Activated CD4-positive, alpha-beta memory T cell treated with anti-CD3 and anti-CD28 coated beads, Interleukin-2, amount 10 ng/mL, durations not matched to agents 7 days and 5 days (primary cell): ENCODE measurements around the gene HIRIP3. TPM values are rescaled to one million over a fixed set of nuclear protein-coding genes. Genes with fewer than 3 reads are reported as not detected.

Experiments used
- CTCF ChIA-PET: fragments of 350-600 bp; sonication (Branson Sonifier 250); formaldehyde crosslinking; loops from one replicate; lab custom pipeline; 2021; ENCODE audit warnings: antibody characterized with exemption, inconsistent platforms; lab: Charles Lee
- POLR2A ChIA-PET: fragments of 350-600 bp; sonication (Branson Sonifier 250); formaldehyde crosslinking; loops from one replicate; lab custom pipeline; 2021; ENCODE audit warnings: antibody characterized with exemption; lab: Charles Lee
- DNase-seq: peaks from one replicate; pipeline ENCODE4 v3.0.0-alpha.2; 2020
- H3K27ac Mint-ChIP-seq: one replicate; pipeline ENCODE4 v1.8.0; 2021; ENCODE audit warnings: mild to moderate bottlenecking, mixed read lengths
- H3K27me3 Mint-ChIP-seq: one replicate; pipeline ENCODE4 v1.8.0; 2021; ENCODE audit warnings: mixed read lengths
- H3K36me3 Mint-ChIP-seq: one replicate; pipeline ENCODE4 v1.8.0; 2021; ENCODE audit warnings: low read depth, mixed read lengths
- H3K4me1 Mint-ChIP-seq: one replicate; pipeline ENCODE4 v1.8.0; 2021; ENCODE audit warnings: mixed read lengths
- H3K4me3 Mint-ChIP-seq: one replicate; pipeline ENCODE4 v1.8.0; 2021; ENCODE audit warnings: mild to moderate bottlenecking, mixed read lengths
- H3K9me3 Mint-ChIP-seq: one replicate; pipeline ENCODE4 v1.8.0; 2021; ENCODE audit warnings: mixed read lengths
- total RNA-seq, 2 experiments: library from RNA; stranded (reverse); gene quantifications; one replicate each; pipeline ENCODE4 v1.2.3, GENCODE V29; 2021

HIRIP3 gene
- total RNA-seq, 2 experiments from 2014 or later, result 38.7 to 40.3 TPM

- CTCF ChIA-PET, result no interaction called here
- Mint-ChIP-seq H3K27me3 (no peaks in the 10 kb centered on the region), H3K36me3 (peaks cover 68% of the 10 kb centered on the region), H3K27ac (no peak overlapping the region), H3K4me3 (no peak overlapping the region), H3K9me3 (no peaks in the 10 kb centered on the region), H3K4me1 (no peaks in the 10 kb centered on the region)
- DNase-seq, result no peak
- POLR2A ChIA-PET, result interaction anchor here (1.1 to 6.3 kb wide), 2 partner anchors 10 to 61 kb away, joined by 3 to 43 read pairs; partner anchors contain the start of genes HIRIP3 and INO80E
Measured at GRCh38 chr16:29984764-29985147, 10.7 kb downstream of the HIRIP3 start.

GRCh38 chr16:29984137-29984763 is 11.2 kb downstream of the HIRIP3 start:
- H3K9me3 Mint-ChIP-seq, result no peaks in the 10 kb centered on the region
- CTCF ChIA-PET, result no interaction called here
- POLR2A ChIA-PET, result interaction anchor here (6.3 kb wide), 1 partner anchor 11 kb away, joined by 43 read pairs; the partner anchor contains the start of genes HIRIP3 and INO80E
- H3K4me3 Mint-ChIP-seq, result no peak overlapping the region
- H3K27me3 Mint-ChIP-seq, result no peaks in the 10 kb centered on the region
- H3K4me1 Mint-ChIP-seq, result no peaks in the 10 kb centered on the region
- H3K36me3 Mint-ChIP-seq, result peaks cover 73% of the 10 kb centered on the region
- DNase-seq, result no peak
- H3K27ac Mint-ChIP-seq, result no peak overlapping the region

DNA sequence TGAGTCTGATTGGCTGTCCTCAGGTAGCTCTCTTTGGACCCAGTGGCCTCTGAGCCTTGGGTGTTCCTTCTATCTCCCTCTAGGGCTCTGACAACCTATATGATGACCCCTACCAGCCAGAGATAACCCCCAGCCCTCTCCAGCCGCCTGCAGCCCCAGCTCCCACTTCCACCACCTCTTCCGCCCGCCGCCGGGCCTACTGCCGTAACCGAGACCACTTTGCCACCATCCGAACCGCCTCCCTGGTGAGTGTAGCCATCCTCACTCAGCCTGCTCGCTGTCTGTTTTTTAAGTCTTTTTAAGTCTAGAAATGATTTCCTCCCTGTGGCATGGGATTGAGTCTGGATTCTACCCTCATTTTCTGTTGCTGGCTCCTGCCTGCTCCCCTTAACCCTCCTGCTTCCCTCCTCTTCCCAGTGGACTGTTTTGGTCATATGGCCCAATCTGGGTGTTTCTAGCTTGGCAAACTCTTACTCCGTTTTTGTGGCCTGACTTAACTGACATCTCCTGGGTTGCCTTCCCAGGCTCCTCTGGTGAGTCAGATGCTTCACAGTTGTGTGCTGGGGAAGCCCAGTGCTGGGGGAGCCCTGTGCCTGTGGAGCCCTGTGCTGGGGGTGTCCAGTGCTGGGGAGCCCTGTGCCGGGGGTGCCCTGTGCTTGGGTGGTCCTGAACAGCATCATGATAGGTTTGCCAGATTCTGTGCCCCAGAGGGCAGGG is 11.8 kb downstream of the HIRIP3 start:
- H3K27ac Mint-ChIP-seq, result no peak overlapping the region
- H3K27me3 Mint-ChIP-seq, result no peaks in the 10 kb centered on the region
- H3K36me3 Mint-ChIP-seq, result peaks cover 75% of the 10 kb centered on the region
- no peaks in the 10 kb centered on the region for H3K4me1 Mint-ChIP-seq
- DNase-seq, result no peak
- no peak overlapping the region for H3K4me3 Mint-ChIP-seq
- H3K9me3 Mint-ChIP-seq, result no peaks in the 10 kb centered on the region
- ChIA-PET POLR2A (interaction anchor here (1.5 to 6.3 kb wide), 2 partner anchors 9 to 12 kb away, joined by 4 to 43 read pairs; partner anchors contain the start of genes HIRIP3, INO80E and TAOK2), CTCF (no interaction called here)

GRCh38 chr16:29982560-29983419 is 12.6 kb downstream of the HIRIP3 start:
- Mint-ChIP-seq H3K36me3 (peaks cover 72% of the 10 kb centered on the region), H3K27ac (no peak overlapping the region), H3K27me3 (no peaks in the 10 kb centered on the region), H3K9me3 (no peaks in the 10 kb centered on the region), H3K4me1 (peaks cover under 1% of the 10 kb centered on the region), H3K4me3 (no peak overlapping the region)
- ChIA-PET POLR2A (interaction anchor here (1.5 to 6.3 kb wide), 2 partner anchors 9 to 12 kb away, joined by 4 to 43 read pairs; partner anchors contain the start of genes HIRIP3, INO80E and TAOK2), CTCF (no interaction called here)
- DNase-seq, result no peak

DNA sequence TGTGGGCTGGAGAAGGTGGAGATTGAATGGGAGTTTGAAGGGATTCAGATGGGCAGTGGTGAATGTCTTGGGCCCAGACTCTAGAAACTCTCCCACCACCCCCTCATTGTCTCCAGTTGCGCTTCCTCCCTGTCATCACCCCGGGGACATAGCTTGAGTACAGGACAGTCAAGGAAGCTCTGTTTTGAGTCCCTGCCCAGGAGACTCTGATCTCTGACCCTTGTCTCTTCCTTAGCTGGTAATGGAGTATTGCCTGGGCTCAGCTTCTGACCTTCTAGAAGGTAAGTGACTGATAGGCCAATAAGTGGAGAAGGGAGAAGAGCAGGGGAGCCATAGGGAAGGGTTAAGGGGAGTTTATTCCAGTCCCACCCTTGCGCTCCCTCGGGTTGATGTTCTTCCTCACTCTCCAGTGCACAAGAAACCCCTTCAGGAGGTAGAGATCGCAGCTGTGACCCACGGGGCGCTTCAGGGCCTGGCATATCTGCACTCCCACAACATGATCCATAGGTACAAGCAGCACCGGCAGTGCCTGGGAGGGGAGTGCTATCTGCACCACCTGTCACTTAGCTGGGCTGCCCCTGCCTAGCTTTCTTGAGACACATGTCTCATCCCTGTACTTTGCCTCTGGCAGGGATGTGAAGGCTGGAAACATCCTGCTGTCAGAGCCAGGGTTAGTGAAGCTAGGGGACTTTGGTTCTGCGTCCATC is 16.7 kb downstream of the HIRIP3 start:
- POLR2A ChIA-PET, result interaction anchor here (8.8 kb wide), 1 partner anchor 16 kb away, joined by 99 read pairs; the partner anchor contains the start of genes HIRIP3 and INO80E
- CTCF ChIA-PET, result interaction anchor here (0.5 kb wide), 1 partner anchor 34 kb away, joined by 4 read pairs; no protein-coding TSS in a partner anchor
- Mint-ChIP-seq H3K36me3 (peaks cover 48% of the 10 kb centered on the region), H3K4me1 (peaks cover 29% of the 10 kb centered on the region), H3K27ac (no peak overlapping the region), H3K9me3 (no peaks in the 10 kb centered on the region), H3K4me3 (no peak overlapping the region), H3K27me3 (no peaks in the 10 kb centered on the region)
- no peak for DNase-seq

- H3K9me3 Mint-ChIP-seq, result no peaks in the 10 kb centered on the region
- no peak for DNase-seq
- H3K27me3 Mint-ChIP-seq, result no peaks in the 10 kb centered on the region
- H3K36me3 Mint-ChIP-seq, result peaks cover 47% of the 10 kb centered on the region
- H3K4me1 Mint-ChIP-seq, result peaks cover 33% of the 10 kb centered on the region
- no peak overlapping the region for H3K27ac Mint-ChIP-seq
- ChIA-PET POLR2A (interaction anchor here (0.9 to 8.8 kb wide), 2 partner anchors 17 to 52 kb away, joined by 3 to 99 read pairs; partner anchors contain the start of genes HIRIP3 and INO80E), CTCF (no interaction called here)
- no peak overlapping the region for H3K4me3 Mint-ChIP-seq
Measured at GRCh38 chr16:29978081-29978480, 17.3 kb downstream of the HIRIP3 start.

- Mint-ChIP-seq H3K4me3 (no peak overlapping the region), H3K36me3 (peaks cover 46% of the 10 kb centered on the region), H3K27ac (no peak overlapping the region), H3K9me3 (no peaks in the 10 kb centered on the region), H3K4me1 (peaks cover 37% of the 10 kb centered on the region), H3K27me3 (no peaks in the 10 kb centered on the region)
- no peak for DNase-seq
- CTCF ChIA-PET, result no interaction called here
- POLR2A ChIA-PET, result interaction anchor here (0.9 to 8.8 kb wide), 3 partner anchors 15 to 51 kb away, joined by 3 to 99 read pairs (median 78); partner anchors contain the start of genes HIRIP3, INO80E and TMEM219
Measured at GRCh38 chr16:29977063-29977825, 18.2 kb downstream of the HIRIP3 start.

DNA sequence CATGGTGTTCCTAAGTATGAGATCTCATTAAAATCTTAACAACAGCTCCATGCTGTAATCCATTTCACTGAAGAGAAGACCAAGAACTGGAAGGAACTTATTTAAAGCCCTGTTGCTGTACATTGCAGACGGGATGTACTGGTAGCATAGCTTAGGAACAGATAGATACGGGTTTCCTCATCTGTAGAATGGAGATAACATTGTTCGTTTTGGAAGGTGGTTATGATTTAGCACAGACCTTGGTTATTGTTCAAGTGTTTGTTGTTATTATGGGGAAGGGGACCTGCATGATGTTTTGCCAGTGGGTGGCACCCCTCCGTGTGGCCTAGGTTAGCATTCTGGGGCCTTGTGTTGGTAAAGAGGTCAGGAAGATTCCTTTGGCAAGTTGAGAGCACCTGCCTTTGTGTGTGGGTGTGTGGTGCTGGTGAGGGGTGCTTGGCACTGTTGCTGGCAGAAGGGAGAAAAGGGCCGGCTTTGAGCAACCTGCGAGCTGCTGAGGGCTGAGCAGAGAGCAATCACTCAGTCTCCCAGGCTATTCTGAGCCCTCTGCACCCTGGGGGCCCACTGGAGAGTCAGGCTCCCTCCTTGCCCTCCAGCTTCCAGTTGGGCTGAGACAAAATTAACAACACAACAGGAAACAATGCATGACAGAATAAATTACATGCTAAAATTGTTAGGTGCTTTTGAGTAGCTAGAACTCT is 19.5 kb downstream of the HIRIP3 start:
- DNase-seq, result no peak
- H3K4me3 Mint-ChIP-seq, result peak overlapping the region; percentile 88
- no peaks in the 10 kb centered on the region for H3K9me3 Mint-ChIP-seq
- ChIA-PET POLR2A (interaction anchor here (1.0 to 8.8 kb wide), 5 partner anchors 13 to 168 kb away, joined by 4 to 99 read pairs (median 12); partner anchors contain the start of genes HIRIP3, INO80E, KCTD13 and TMEM219), CTCF (interaction anchor here (0.9 kb wide), 1 partner anchor 57 kb away, joined by 3 read pairs; no protein-coding TSS in a partner anchor)
- H3K27me3 Mint-ChIP-seq, result no peaks in the 10 kb centered on the region
- peaks cover 37% of the 10 kb centered on the region for H3K4me1 Mint-ChIP-seq
- peaks cover 47% of the 10 kb centered on the region for H3K36me3 Mint-ChIP-seq
- peak overlapping the region; percentile 36 for H3K27ac Mint-ChIP-seq

DNA sequence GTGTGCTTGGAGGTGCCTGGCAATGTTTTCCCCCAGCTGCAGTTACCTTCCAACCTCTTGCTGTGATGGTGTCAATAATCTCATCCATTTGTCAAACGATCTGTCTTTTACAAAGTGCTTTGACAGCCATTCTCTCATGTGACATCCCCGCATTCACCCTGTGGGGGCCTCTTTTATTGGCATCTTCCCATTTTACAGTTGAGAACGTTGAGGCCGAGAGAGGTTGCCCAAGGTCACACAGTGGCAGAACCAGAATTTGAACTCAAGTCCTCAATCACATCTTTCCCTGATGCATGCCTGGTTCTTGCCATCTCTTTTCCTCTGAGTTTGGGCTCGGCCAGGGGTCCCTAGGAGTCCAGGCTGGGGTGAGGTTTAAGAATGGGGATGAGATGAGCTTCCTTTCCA is 20.3 kb downstream of the HIRIP3 start:
- no peaks in the 10 kb centered on the region for H3K9me3 Mint-ChIP-seq
- peak overlapping the region; percentile 88 for H3K4me3 Mint-ChIP-seq
- H3K27me3 Mint-ChIP-seq, result no peaks in the 10 kb centered on the region
- ChIA-PET POLR2A (interaction anchor here (1.0 to 8.8 kb wide), 6 partner anchors 13 to 185 kb away, joined by 4 to 99 read pairs (median 12); partner anchors contain the start of genes HIRIP3, INO80E, KCTD13 and KIF22), CTCF (interaction anchor here (0.9 to 3.3 kb wide), 3 partner anchors 14 to 159 kb away, joined by 3 to 29 read pairs (median 5); partner anchors contain the start of genes PAGR1 and TMEM219)
- H3K4me1 Mint-ChIP-seq, result peaks cover 37% of the 10 kb centered on the region
- H3K36me3 Mint-ChIP-seq, result peaks cover 42% of the 10 kb centered on the region
- H3K27ac Mint-ChIP-seq, result peak overlapping the region; percentile 71
- no peak for DNase-seq

- CTCF ChIA-PET, result interaction anchor here (0.9 to 3.3 kb wide), 6 partner anchors 13 to 333 kb away, joined by 3 to 29 read pairs (median 6); partner anchors contain the start of genes PAGR1 and TMEM219
- Mint-ChIP-seq H3K9me3 (no peaks in the 10 kb centered on the region), H3K27me3 (no peaks in the 10 kb centered on the region), H3K36me3 (peaks cover 40% of the 10 kb centered on the region), H3K4me3 (peak overlapping the region; percentile 88), H3K4me1 (peaks cover 37% of the 10 kb centered on the region), H3K27ac (peak overlapping the region; percentile 71)
- peak; percentile 42 for DNase-seq
- POLR2A ChIA-PET, result interaction anchor here (0.9 to 8.8 kb wide), 12 partner anchors 8 to 184 kb away, joined by 3 to 99 read pairs (median 6); partner anchors contain the start of genes ALDOA, HIRIP3, INO80E and KCTD13
Measured at GRCh38 chr16:29974291-29975133, 20.9 kb downstream of the HIRIP3 start.
